HG03095 (cell line): ENCODE results near the gene EPX.

Experiments used
- ATAC-seq: cut with Tn5 transposase; IDR thresholded peaks from one replicate; pipeline ENCODE4 v1.9.1; 2021; ENCODE audit warnings: moderate library complexity; ENCODE audit not compliant: unreplicated experiment

The EPX gene

DNA sequence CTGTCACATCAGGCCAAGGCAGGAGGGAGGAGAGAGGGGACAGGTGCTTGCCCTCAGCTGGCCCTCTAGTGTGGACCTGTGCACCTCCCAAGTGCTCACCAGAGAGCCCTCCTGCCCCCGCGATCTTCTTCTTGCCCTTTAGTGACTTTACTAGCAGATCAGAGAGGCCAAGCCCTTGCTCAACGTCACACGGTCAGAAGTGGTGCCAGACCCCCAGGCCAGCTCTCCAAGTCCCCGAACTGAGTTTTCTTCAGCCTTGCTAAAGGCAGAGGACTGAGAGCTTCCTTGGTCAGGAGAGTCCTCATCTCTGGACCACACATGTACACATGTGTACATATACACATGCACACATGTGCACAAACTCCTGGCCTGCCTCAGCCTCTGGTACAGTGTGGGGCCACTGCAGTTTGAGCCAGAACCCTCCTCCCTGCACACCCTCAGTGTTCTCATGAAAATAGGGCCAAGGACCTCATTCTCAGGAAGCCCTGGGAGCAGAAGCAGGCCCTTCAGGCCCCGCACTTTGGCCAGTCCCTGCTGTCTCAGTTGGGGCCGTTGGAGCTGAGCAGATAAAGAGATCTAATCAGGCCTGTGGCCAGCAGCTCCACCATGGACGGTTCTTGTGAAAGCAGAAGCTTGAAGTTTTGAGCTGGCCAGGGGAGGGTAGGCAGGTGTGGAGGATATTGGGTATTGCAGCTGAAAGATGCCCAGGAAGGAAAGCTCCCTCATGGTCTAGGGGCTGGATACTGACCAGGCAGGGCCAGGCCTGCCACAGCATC is 7.4 kb upstream of the EPX start:
- ATAC-seq, result no peak

DNA sequence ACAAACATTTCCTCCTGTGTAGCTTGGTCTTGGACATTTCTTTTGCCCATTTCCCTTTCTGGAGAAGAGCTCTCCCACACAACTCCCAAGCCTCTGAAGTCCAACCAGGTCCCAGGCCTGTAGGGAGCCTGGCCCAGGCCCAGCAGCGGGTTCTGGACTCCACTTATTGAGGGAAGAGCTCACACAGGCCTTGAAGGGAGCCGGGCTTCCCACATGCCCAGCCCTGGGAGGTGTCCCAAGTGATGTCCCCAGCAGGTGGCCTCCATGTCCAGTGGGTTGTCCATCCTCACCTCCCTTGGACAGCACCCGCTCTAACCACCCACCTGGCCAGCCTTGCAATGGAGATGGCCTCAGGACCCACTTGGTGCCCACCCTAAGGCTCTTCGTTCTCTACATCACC is 5.9 kb upstream of the EPX start:
- ATAC-seq, result no peak

DNA sequence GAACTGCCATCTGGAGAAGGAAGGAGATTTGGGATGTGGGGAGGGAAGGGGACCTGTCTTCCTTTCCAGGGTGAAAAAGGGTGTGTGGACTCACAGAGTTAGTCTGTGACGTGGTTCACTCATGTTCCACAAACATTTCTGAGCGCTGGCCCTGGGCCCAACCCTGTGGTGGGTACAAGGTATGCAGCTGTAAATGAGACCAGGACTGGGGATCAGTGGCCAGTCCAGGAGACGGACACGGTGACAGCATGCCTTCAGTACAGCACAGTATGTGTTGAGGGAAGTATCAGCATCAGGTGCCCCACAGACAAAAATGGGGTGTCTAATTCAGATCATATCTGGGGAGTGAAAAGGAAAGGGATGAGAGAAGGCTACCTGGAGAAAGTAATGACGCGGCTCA is 5.5 kb upstream of the EPX start:
- ATAC-seq, result no peak

DNA sequence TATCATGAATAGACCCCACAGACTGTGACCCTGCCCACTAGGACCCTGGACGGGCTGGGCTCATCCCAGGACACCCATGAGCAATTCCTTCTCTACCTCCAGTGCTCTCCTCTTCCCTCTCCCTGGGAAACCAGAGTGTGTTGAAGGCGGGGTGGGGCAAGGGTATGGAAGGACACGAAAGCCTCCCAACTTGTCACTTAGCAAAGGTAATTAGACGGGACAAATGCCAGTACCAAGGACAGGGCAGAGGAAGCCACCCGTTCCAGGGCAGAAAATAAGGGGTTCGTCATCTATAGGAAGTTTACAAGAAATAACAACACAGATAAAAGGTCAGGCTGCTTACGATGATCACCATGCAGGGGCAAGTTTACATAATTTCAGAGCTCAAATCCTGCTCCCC is 4.9 kb upstream of the EPX start:
- no peak for ATAC-seq

DNA sequence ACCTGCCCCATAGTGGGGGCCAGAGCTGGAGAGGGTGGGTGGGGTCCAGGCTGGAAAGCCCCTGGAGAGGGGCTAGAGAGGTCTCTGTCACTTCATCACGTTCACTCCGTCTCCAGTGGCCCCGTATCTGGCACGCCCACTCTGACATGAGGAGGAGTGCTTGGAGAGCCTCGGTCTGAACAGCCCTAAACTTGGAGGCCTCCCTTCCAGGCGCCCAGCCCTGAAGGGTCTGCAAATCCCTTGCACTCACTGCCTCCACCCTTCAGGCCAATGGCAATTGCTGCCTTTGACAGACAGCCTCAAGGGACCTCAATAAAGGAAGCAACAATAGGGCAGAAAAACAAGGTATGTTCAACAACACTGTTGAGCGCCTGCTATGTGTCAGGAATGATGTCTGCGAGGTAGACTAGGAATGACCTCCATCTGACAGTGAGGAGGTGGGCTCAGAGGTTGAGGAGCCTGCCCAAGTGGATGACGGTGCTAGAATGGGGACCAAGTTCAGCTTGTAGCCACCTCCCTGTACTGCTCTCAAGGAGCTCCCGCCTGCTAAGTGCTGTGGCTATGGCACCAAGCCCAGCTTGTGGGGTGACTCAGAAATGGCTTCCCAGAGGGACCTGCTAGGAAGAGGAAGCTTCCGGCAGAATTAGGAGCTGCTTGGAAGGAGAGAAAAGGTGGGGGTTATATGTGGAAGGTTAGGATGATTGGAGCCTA is 2.9 kb upstream of the EPX start:
- no peak for ATAC-seq

DNA sequence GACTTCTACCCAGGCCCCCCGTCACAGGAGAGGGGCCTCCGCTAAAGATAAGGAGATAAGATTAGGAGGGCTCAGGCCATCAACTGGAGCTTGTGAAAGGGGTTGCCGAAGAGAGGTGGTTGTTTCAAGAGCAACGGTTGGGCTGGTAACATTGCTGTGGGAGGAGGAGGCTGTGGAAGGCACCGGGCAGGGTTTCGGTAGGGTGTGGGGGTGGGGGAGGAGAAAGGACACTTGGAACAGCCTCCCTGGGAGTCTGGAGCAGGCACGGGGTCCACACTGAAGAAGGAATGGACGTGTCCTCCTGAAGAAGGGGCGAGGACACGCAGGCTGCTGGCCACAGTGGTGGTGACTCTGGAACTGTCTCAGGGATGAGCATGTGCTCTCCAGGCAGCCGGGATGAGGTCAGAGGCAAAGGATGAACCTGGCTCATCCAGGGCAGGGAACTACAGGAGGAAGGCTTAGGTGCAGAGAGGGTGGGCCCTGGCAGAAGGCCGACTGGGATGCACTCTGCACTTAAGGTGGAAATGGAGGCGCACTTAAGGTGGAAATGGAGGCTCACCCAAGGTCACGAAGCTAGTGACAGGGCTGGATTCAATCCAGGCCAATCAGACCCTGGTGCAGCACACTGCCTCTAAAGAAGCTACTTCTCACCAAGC is 1.2 kb upstream of the EPX start:
- ATAC-seq, result no peak

DNA sequence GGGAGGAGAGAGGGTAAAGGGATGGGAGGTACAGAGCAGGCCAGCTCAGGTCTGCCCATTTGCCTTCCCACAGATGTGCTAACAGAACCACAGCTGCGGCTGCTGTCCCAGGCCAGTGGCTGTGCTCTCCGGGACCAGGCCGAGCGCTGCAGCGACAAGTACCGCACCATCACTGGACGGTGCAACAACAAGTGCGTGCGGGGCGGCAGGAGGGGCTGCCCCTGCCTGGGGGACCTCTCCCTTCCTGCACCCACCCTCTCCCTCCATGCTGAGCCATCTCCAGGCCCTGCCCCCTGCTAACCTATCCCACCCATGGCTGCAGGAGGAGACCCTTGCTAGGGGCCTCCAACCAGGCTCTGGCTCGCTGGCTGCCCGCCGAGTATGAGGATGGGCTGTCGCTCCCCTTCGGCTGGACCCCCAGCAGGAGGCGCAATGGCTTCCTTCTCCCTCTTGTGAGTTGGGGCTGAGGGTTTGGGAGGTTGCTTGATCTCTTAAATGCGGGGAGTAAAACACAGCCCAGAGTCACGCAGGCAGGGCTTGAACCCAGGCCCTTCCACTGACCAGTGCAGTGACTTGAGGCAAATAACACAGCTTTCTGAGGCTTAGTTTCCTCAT is 1.2 kb downstream of the EPX start:
- no peak for ATAC-seq

DNA sequence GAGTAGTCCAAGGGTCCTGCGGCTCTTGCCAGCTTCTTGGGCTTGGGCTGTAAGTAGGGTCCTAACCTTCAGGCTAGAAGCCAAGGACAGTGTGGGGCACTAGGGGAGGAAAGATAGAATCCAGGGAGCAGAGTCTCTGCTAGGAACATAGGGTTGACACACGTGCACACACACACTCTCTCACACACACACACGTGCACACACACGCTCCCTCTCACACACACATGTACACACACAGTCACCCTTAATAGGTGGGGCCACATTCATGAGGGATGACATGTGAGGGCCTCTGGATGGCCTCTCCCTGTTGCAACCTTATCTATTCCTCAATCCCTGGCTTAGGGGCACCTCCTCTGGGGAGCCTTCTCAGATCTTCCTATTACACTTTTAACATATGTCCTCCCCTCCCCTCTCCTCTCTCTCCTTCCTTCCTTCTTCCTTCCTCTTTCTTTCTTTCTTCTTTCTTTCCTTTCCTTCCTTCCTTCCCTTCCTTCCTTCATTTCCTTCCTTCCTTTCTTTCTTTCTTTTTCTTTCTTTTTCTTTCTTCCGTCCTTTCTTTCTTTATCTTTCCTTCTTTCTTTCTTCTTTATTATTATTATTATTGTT is 3.1 kb downstream of the EPX start:
- no peak for ATAC-seq

DNA sequence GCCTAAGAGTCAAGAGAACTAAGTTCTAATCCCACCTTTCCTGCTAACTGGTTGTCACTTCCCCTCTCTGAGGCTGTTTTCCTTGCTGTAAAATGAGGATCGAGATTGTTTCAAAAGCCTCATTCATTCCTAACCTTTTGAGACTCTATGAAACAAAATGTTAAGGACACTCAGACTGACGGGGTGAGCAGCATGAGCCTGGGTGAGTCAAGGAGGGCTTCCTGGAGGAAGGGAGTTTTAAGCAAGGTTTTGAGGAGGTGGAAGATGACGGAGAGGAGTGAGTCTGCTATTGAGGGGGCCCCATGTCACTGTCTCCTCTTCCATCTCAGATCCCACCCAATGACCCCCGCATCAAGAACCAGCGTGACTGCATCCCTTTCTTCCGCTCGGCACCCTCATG is 4.1 kb downstream of the EPX start:
- no peak for ATAC-seq

DNA sequence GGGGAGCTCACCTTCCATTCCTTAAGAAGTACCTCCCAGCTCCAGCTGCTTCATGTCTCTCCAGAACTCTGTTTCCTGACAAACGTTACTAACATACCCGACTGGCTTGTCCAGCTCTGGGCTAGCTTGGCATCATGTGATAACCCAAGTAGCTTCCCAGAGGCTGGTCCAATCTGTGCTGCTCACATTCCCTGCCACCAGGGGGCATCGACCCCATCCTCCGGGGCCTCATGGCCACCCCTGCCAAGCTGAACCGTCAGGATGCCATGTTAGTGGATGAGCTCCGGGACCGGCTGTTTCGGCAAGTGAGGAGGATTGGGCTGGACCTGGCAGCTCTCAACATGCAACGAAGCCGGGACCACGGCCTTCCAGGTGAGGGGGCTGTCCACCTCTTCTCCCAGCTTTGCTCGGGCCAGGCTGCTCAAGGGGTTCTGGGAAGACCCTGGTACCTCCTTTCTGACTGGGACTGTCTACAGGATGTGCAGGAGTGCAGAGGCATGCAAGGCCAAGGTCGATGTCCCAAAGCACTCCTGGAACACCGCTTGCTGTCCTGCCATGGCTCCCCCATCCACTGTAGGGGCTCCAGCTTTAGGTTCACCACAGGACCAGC is 7.6 kb downstream of the EPX start:
- ATAC-seq, result no peak

DNA sequence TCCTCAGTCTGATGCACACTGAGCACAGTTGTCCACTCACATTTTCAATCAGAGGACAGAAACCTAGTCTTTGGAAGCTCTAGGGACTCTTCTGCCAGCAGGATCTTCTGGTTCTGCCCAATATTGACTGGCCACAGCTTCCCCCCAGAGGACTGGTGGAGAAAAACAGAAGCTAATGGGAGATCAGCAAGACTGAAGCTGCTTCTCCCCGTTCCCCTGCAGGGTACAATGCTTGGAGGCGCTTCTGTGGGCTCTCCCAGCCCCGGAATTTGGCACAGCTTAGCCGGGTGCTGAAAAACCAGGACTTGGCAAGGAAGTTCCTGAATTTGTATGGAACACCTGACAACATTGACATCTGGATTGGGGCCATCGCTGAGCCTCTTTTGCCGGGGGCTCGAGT is 10.3 kb downstream of the EPX start:
- ATAC-seq, result no peak

DNA sequence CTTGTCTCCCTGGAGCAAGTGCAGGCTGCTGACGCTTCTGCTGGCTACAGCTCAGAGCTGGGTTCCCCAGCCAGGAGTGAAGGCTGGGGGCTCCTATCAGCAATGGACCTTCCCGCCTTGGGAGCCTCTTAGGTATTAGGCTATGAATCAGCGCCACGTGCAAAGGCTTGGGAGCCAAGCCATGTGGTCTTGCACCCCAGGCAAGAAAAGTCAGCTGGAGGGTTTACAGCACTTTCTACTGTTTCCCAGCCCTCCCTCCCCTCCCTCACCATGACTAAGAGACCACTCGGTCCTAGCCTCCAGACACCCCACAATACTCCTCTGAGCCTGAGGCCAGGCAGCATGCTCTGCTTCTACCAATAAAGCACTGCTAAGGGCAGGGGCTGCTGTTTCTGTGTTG is 12.3 kb downstream of the EPX start:
- ATAC-seq, result no peak

DNA sequence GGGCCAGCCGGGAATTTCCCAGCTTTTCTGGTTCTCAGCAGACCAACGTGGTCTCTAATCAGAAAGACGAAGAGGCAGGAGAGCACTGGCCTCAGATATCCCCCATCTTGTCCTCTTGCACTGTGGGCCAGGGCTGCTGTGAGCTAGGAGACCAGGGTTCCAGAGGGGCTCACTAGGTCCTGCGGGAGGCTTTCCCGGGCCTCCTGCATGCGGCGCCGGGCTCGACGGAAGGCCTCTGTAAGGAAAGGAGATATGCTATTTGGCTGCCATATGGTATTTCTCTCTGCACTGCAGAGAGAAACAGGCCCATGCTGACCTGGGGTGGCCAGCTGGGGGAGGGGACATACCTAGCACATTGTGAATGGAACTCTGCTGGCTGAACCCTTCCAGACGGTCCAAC is 13.4 kb downstream of the EPX start:
- ATAC-seq, result no peak

DNA sequence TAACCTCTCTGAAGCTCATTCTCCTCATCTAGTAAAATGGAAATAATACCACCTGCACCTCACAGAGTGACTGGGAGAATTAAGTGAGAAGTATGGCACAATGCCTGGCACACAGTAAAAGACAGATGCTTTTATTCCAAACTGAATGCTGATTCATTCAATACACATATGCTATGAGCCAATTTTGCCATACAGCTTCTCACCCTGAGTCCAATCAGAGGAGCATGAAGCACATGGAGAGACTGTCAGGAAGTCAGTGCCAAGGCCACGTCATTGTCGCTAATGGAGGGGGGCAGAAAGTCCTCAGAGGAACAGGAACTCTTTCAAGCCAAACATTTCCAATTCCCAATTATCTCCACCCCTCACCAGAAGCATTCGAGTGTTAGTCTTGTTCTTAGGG is 14.9 kb downstream of the EPX start:
- ATAC-seq, result no peak

DNA sequence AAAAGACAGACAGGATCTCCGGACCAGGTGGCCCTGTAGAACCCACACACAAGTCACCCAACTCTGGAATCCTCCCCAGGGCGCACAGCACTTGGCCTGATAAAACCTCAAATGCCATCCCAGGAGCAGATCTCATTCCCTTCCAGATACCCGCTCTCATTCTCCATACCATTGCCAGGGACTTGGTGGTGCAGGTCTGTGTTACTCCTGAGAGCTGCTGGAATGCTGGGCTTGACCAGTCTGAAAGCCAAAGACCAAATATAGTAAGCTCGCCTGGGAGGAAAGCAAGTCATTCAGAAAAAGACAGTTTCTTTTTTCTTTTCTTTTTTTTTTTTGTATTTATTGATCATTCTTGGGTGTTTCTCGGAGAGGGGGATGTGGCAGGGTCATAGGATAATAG is 15.8 kb downstream of the EPX start:
- ATAC-seq, result no peak

DNA sequence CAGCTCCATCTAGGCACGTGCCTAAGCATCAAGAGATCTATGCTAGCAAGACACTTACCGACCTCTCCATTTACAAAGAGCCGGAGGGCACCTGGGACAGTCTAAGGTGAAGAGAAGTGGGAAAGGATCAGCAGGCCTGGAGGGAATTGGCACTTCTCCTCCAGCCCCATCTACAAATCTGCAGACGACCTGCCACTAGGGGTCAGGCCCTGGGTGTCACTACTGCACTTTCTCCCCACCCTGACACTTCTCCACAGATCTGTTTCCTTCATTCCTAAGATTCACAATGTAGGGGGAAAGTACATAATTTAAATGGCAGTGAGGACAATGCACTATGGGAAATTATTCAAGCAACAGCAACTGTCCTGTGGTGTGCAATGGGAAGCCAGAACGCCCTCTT is 18.4 kb downstream of the EPX start:
- no peak for ATAC-seq

DNA sequence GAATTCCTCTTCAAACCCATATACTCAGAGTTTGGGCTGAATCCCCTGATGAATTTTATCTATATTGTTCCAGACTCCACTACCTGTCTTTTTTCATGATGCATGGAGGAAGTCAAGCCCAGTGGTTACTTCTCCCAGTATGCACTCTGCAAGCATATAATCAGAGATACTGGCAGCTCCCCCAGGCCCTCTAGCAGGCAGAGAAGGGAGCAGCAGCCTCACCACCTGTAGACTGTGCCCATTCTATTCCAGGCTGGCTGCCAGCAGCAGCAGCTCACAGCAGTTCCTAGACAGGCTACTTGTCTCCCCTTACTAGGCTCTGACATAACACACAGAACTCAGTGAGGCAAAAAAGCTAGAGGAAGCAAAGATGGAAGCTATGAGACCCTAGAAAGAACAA is 23.2 kb downstream of the EPX start:
- no peak for ATAC-seq

DNA sequence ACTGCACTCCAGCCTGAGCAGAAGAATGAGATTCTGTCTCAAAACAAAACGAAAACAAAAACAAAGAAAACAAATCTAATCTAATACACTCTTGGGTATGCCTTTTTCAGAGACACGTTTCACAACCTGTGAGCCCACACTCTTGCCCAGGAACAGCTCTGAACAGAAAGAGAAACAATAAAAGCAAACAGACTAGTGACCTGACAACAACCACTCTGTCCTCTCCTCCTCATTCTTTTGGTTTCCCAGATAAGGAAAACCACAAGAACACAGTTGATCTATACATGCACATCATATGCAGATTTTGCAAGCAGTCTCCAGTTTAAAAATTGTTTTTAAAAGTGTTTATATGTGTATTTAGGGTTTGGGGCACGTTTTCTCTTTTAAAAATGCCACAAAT is 25.2 kb downstream of the EPX start:
- ATAC-seq, result no peak

DNA sequence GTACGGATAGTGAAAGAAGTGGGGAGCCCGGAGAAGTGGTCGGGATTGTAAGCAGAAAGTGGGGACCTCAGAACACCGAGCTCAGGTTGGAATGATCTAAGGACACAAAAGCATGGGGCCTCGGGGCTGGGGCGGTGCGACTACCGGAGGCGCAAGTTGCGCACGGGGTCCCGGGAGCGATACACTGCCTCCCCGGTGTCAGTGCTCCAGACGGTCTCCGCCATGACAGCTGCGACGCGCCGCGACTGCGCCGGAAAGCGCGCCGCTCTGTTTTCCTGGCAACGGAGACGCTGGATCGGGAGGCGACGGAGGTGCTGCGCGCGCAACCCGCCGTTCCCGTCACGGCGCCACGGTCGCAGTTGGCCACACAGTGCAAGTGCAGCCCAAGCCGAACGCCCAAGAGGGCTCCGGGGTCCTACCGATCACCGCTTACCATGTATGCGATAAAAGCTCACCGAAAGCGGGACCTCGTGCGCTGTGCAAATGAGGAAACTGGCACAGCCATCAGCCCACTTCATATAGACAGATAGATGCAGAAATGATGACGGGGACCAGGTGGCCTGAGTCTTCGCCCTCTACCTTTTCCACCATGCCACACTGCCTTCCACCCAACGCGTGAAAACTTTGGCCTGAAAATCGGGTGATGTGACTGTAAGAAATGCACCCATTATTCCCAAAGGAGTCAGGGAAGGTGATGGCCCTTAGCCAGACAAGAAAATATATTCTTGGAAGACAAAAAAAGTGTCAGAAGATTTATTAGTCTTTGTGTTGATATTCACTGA is 26.7 kb downstream of the EPX start, which contains the start of gene MKS1:
MKS1 (minus strand) TSS at position 249 of the 782 bp plus-strand sequence; CDS start at position 224, 25 bp downstream.
- peak; percentile 95 for ATAC-seq

DNA sequence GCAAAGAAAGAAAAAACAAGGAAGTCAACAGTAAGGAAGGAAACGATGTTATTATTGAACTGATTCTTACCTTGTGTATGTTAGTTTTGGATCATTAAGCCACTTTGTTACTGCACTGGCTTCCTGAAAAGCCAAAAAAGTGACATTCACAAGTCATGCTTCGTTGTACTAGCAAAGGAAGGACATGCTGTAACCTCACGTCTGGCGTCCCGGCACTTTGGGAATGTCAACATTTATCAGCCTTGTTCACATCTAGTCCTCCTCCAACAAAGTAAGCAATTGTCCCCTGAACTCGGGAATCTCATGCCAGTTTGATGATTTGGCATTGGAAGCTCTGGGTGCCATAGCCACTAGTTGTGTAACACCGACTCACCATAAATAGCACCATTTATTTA is 27.3 kb downstream of the EPX start:
- no peak for ATAC-seq
